Liver (tissue), 9 donors: Measurements from ENCODE around the gene CCDC8. TPM values are rescaled to one million over a fixed set of nuclear protein-coding genes. Genes with fewer than 3 reads are reported as not detected.
"Not testable (repeated sequence)": the region's sequence is repeated elsewhere in the genome, so short reads cannot be mapped to it uniquely, and the experiment has no call there.

Source experiments
- DNase-seq: peaks from one replicate; pipeline ENCODE4 v3.0.0-alpha.2; 2017; ENCODE audit warnings: low spot score
- H3K27ac ChIP-seq, 2 donors: one replicate each; pipeline ENCODE4 v1.7.0; 2013; ENCODE audit warnings: inconsistent platforms in 2 of 2, low read length in 2 of 2, control low read depth in 1 of 2, low read depth in 1 of 2, mild to moderate bottlenecking in 1 of 2
- H3K27me3 ChIP-seq, 4 donors: one replicate each; pipeline versions ENCODE4 v1.6.1 to v1.7.0; 2013; ENCODE audit warnings: low read length in 3 of 4, inconsistent platforms in 1 of 4, mild to moderate bottlenecking in 1 of 4, moderate library complexity in 1 of 4; ENCODE audit not compliant: control insufficient read depth in 4 of 4, insufficient read depth in 4 of 4
- H3K36me3 ChIP-seq, 4 donors: one replicate each; pipeline versions ENCODE4 v1.6.1 to v1.7.0; 2013; ENCODE audit warnings: low read length in 3 of 4, mild to moderate bottlenecking in 3 of 4, low read depth in 1 of 4, moderate library complexity in 1 of 4; ENCODE audit not compliant: control insufficient read depth in 4 of 4, insufficient read depth in 3 of 4
- H3K4me1 ChIP-seq, 4 donors: one replicate each; pipeline versions ENCODE4 v1.6.1 to v1.7.0; 2013; ENCODE audit warnings: low read length in 3 of 4, mild to moderate bottlenecking in 3 of 4, moderate library complexity in 1 of 4; ENCODE audit not compliant: control insufficient read depth in 4 of 4, insufficient read depth in 4 of 4
- H3K4me3 ChIP-seq, 3 donors: one replicate each; pipeline versions ENCODE4 v1.6.1 to v1.7.0; 2013; ENCODE audit warnings: low read length in 3 of 3, control low read depth in 1 of 3, low read depth in 1 of 3, mild to moderate bottlenecking in 1 of 3
- H3K9ac ChIP-seq, 2 donors: one replicate each; pipeline ENCODE4 v1.7.0; 2013; ENCODE audit warnings: low read length in 2 of 2, mild to moderate bottlenecking in 2 of 2, moderate library complexity in 2 of 2, control low read depth in 1 of 2, low read depth in 1 of 2
- H3K9me3 ChIP-seq, 4 donors: one replicate each; pipeline versions ENCODE4 v1.6.1 to v1.7.0; 2013; ENCODE audit warnings: low read length in 3 of 4; ENCODE audit not compliant: control insufficient read depth in 4 of 4
- ATF3 ChIP-seq: IDR thresholded peaks from 2 replicates; pipeline ENCODE4 v1.6.1; 2016; ENCODE audit warnings: antibody characterized with exemption
- CTCF ChIP-seq: fragments of 150-350 bp; IDR thresholded peaks from 2 replicates; pipeline ENCODE4 v1.5.1; 2017; ENCODE audit warnings: improper control_type of control experiment, low read depth, low read length; ENCODE audit not compliant: missing input control
- EGR1 ChIP-seq, 2 donors: IDR thresholded peaks; 2 replicates each; pipeline ENCODE4 v1.6.1; 2016 to 2018; ENCODE audit warnings: antibody characterized with exemption in 2 of 2, low read depth in 2 of 2
- FOXA2 ChIP-seq: IDR thresholded peaks from 2 replicates; pipeline ENCODE4 v1.6.1; 2016; ENCODE audit warnings: antibody characterized with exemption
- GABPA ChIP-seq, 2 donors: IDR thresholded peaks in 1 of 2; conservative IDR thresholded peaks in 1 of 2; 2 replicates each; pipeline ENCODE4 v1.6.1; 2016; ENCODE audit warnings: antibody characterized with exemption in 2 of 2, mild to moderate bottlenecking in 1 of 2, moderate library complexity in 1 of 2
- HNF4A ChIP-seq, 2 donors: conservative IDR thresholded peaks; 2 replicates each; pipeline ENCODE4 v1.6.1; 2016; ENCODE audit warnings: antibody characterized with exemption in 2 of 2, mild to moderate bottlenecking in 2 of 2
- HNF4G ChIP-seq: IDR thresholded peaks from 2 replicates; pipeline ENCODE4 v1.6.1; 2016; ENCODE audit warnings: antibody characterized with exemption
- JUND ChIP-seq, 2 donors: IDR thresholded peaks; 2 replicates each; pipeline ENCODE4 v1.6.1; 2016; ENCODE audit warnings: antibody characterized with exemption in 2 of 2
- MAX ChIP-seq: IDR thresholded peaks from 2 replicates; pipeline ENCODE4 v1.6.1; 2016; ENCODE audit warnings: antibody characterized with exemption
- NR2F2 ChIP-seq: IDR thresholded peaks from 2 replicates; pipeline ENCODE4 v1.6.1; 2016; ENCODE audit warnings: antibody characterized with exemption
- RAD21 ChIP-seq, 2 donors: IDR thresholded peaks; 2 replicates each; pipeline ENCODE4 v1.6.1; 2016; ENCODE audit warnings: antibody characterized with exemption in 2 of 2, mild to moderate bottlenecking in 2 of 2
- REST ChIP-seq: IDR thresholded peaks from 2 replicates; pipeline ENCODE4 v1.6.1; 2016; ENCODE audit warnings: antibody characterized with exemption, mild to moderate bottlenecking
- RXRA ChIP-seq, 2 donors: IDR thresholded peaks; 2 replicates each; pipeline ENCODE4 v1.6.1; 2017 to 2018; ENCODE audit warnings: antibody characterized with exemption in 2 of 2, mild to moderate bottlenecking in 1 of 2
- SP1 ChIP-seq: IDR thresholded peaks from 2 replicates; pipeline ENCODE4 v1.6.1; 2018; ENCODE audit warnings: antibody characterized with exemption, mild to moderate bottlenecking
- YY1 ChIP-seq: IDR thresholded peaks from 2 replicates; pipeline ENCODE4 v1.6.1; 2016; ENCODE audit warnings: antibody characterized with exemption, mild to moderate bottlenecking
- ZBTB33 ChIP-seq: IDR thresholded peaks from 2 replicates; pipeline ENCODE4 v1.6.1; 2016; ENCODE audit warnings: antibody characterized with exemption
- WGBS: extraction: QIAGEN DNeasy Blood & Tissue Kit; methylation state at CpG from one replicate; pipeline ENCODE4 v1.1.7; 2013; 5-methylcytosine and 5-hydroxymethylcytosine counted together
- polyA plus RNA-seq, 2 donors: library from polyadenylated mRNA; stranded (reverse) in 1 of 2; unstranded in 1 of 2; fragments of 200-250 nt in 1 of 2; fragments of >200 nt in 1 of 2; fragmentation: Nextera tagmentation in 1 of 2; extraction: Ambion mirVana in 1 of 2; gene quantifications; one replicate each; pipeline versions ENCODE4 v1.2.1 to v1.2.3, GENCODE V29; 2013 to 2015
- total RNA-seq, 2 donors: library from RNA; depleted of rRNA; stranded (reverse); fragments of >200 nt; gene quantifications; one replicate each; pipeline ENCODE4 v1.2.3, GENCODE V29; 2014
- donor health status: healthy.
- donor health status: healthy.
- donor health status: healthy.
- donor health status: healthy.
- donor health status: healthy.

CCDC8 gene
- total and polyA plus RNA-seq, 4 donors = 0.18 to 5.9 (median 0.62) TPM

GRCh38 chr19:46442808-46443450, 29.6 kb upstream of the CCDC8 start:
- WGBS = 74% methylated on average over 8 of the region's 8 CpGs
- no peak for DNase-seq
- Histone ChIP-seq H3K9ac (no peak overlapping the region), H3K27ac (no peak overlapping the region), H3K4me3 (no peak overlapping the region), H3K4me1 (no peaks in the 10 kb centered on the region), H3K36me3 (no peaks in the 10 kb centered on the region), H3K9me3 (no peaks in the 10 kb centered on the region), H3K27me3 (no peaks in the 10 kb centered on the region)
- TF ChIP-seq EGR1 (IDR thresholded peaks at IDR 0.05; ENCODE audit: low read depth in 2 of 2) (no peak), ATF3 (no peak)

GRCh38 chr19:46441866-46442265, 28.5 kb upstream of the CCDC8 start:
- Histone ChIP-seq H3K27me3 (no peaks in the 10 kb centered on the region), H3K27ac (no peak overlapping the region), H3K4me1 (no peaks in the 10 kb centered on the region), H3K9ac (no peak overlapping the region), H3K9me3 (no peaks in the 10 kb centered on the region), H3K36me3 (no peaks in the 10 kb centered on the region), H3K4me3 (no peak overlapping the region)
- no peak for TF ChIP-seq HNF4A (conservative IDR thresholded peaks at IDR 0.05)
- no peak for TF ChIP-seq NR2F2
- no peak for TF ChIP-seq EGR1 (IDR thresholded peaks at IDR 0.05; ENCODE audit: low read depth in 2 of 2)
- 63% methylated on average over 1 of the region's 1 CpG for WGBS
- DNase-seq = no peak

GRCh38 chr19:46435689-46436088, 22.3 kb upstream of the CCDC8 start:
- H3K9ac ChIP-seq, H3K27ac ChIP-seq, H3K27me3 ChIP-seq, H3K4me3 ChIP-seq, H3K4me1 ChIP-seq, DNase-seq, H3K9me3 ChIP-seq, H3K36me3 ChIP-seq: not testable (repeated sequence)
- WGBS = 98% methylated on average over 4 of the region's 4 CpGs

GRCh38 chr19:46435009-46435408, 21.6 kb upstream of the CCDC8 start:
- H3K4me1 ChIP-seq = no peaks in the 10 kb centered on the region
- no peaks in the 10 kb centered on the region for H3K9me3 ChIP-seq
- no peak overlapping the region for H3K9ac ChIP-seq
- H3K27me3 ChIP-seq = peaks cover 0 to 4% (median under 1%) of the 10 kb centered on the region in 4 donors
- H3K36me3 ChIP-seq = no peaks in the 10 kb centered on the region
- H3K4me3 ChIP-seq = no peak overlapping the region
- DNase-seq = no peak
- H3K27ac ChIP-seq = no peak overlapping the region
- WGBS = 50% methylated on average over 6 of the region's 6 CpGs
- TF ChIP-seq SP1 (no peak), RAD21 (IDR thresholded peaks at IDR 0.05) (no peak), JUND (IDR thresholded peaks at IDR 0.05) (no peak), EGR1 (IDR thresholded peaks at IDR 0.05; ENCODE audit: low read depth in 2 of 2) (no peak), GABPA (IDR thresholded peaks at IDR 0.05 in 1 of 2, conservative IDR thresholded peaks at IDR 0.05 in 1 of 2) (no peak), YY1 (no peak), ZBTB33 (no peak), CTCF (no peak), REST (no peak), HNF4A (conservative IDR thresholded peaks at IDR 0.05) (no peak), NR2F2 (no peak), FOXA2 (no peak), MAX (no peak), HNF4G (no peak), RXRA (IDR thresholded peaks at IDR 0.05) (no peak)
